Measurements from ENCODE around the gene CHAT.

CHAT gene

DNA sequence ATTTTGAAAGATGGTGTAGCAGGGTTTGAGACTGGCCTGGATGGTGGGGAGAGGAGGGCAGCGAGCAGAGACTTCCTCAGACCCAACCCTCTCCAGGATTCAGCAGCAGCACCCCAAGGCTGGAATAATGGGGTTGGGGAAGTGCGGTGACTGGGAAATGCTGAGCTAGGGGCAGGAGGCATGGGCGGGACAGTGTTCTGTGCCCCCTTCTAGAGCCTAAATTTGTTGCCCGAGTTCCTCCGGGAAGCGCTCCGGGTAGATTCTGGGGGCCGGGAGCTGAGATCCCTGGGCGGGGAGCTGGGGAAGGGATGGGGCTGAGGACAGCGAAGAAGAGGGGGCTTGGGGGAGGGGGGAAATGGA is at the start of gene CHAT:
TSS of gene CHAT (plus strand) at position 156 of the 360 bp plus-strand sequence. CDS start at position 309, 153 bp downstream.
- no peak within 1 kb of the TSS for H3K4me2 ChIP-seq (ENCODE audit: low read length)
- no peaks in the 10 kb centered on the region for H3K79me2 ChIP-seq
- H2AFZ ChIP-seq = peak within 1 kb of the TSS; percentile 28
- H3K4me3 ChIP-seq (ENCODE audit: low read depth, low read length) = no peak within 1 kb of the TSS
- TF ChIP-seq, protein P1, sequence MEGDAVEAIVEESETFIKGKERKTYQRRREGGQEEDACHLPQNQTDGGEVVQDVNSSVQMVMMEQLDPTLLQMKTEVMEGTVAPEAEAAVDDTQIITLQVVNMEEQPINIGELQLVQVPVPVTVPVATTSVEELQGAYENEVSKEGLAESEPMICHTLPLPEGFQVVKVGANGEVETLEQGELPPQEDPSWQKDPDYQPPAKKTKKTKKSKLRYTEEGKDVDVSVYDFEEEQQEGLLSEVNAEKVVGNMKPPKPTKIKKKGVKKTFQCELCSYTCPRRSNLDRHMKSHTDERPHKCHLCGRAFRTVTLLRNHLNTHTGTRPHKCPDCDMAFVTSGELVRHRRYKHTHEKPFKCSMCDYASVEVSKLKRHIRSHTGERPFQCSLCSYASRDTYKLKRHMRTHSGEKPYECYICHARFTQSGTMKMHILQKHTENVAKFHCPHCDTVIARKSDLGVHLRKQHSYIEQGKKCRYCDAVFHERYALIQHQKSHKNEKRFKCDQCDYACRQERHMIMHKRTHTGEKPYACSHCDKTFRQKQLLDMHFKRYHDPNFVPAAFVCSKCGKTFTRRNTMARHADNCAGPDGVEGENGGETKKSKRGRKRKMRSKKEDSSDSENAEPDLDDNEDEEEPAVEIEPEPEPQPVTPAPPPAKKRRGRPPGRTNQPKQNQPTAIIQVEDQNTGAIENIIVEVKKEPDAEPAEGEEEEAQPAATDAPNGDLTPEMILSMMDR (IDR thresholded peaks at IDR 0.05) = no peak
- no peak within 1 kb of the TSS for H3K9ac ChIP-seq
- peaks cover 14% of the 10 kb centered on the region for H3K4me1 ChIP-seq
- peaks cover 10% of the 10 kb centered on the region for H3K27me3 ChIP-seq (ENCODE audit: control insufficient read depth, insufficient read depth, low read length)
- H3K36me3 ChIP-seq (ENCODE audit: control insufficient read depth, insufficient read depth, low read length) = no peaks in the 10 kb centered on the region
- no peak within 1 kb of the TSS for H3K27ac ChIP-seq
- H3K9me3 ChIP-seq (ENCODE audit: control insufficient read depth, low read length) = no peaks in the 10 kb centered on the region

DNA sequence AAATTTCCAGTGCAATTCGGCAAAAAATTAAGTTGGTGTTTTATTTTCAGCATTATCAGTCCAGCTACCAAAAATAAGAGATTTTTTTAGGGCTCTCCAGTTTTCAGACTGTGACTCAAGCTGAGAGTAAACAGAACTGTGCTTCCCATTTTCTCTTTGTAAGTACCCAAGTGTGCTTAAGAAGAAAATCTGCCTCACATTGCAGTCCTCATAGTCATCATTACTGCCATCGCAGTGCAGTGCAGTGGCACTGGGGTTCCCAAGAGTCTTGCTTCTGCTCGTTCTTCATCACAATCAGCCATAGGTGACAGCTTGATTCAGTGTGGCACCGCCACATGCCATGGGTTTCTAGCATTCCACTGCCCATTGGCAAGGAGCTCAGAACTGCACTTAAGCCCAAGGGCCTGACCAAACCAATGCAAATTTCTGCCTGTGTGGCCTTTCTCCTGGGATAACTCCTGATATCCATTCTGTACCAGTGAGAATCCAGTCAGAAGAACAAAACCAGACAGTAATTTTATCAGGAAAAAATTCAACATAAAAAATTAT is 49.3 kb upstream of the CHAT start:
- H3K9me3 ChIP-seq (ENCODE audit: control insufficient read depth, low read length) = no peaks in the 10 kb centered on the region
- H2AFZ ChIP-seq = no peak overlapping the region
- H3K4me3 ChIP-seq (ENCODE audit: low read depth, low read length) = no peak overlapping the region
- no peaks in the 10 kb centered on the region for H3K36me3 ChIP-seq (ENCODE audit: control insufficient read depth, insufficient read depth, low read length)
- H3K27me3 ChIP-seq (ENCODE audit: control insufficient read depth, insufficient read depth, low read length) = no peaks in the 10 kb centered on the region
- no peak overlapping the region for H3K9ac ChIP-seq
- H3K27ac ChIP-seq = no peak overlapping the region
- H3K4me2 ChIP-seq (ENCODE audit: low read length) = no peak overlapping the region
- no peaks in the 10 kb centered on the region for H3K4me1 ChIP-seq
- TF ChIP-seq, protein P1 (IDR thresholded peaks at IDR 0.05) = no peak
- H3K79me2 ChIP-seq = no peaks in the 10 kb centered on the region

DNA sequence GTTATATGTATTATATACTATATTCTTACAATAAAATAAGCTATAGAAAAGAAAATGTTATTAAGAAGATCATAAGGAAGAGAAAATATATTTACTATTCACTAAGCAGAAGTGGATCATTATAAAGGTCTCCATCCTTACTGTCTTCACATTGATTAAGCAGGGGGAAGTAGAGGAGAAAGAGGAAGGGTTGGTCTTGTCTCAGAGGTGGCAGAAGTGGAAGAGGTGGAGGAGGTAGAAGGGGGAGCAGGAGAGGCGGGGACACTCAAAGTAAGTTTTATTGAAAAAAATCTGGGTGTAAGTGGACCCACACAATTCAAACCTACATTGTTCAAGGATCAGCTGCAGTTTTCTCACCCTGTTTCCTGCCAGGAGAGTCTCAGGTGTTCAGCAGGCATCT is 46.0 kb upstream of the CHAT start:
- no peak overlapping the region for H3K9ac ChIP-seq
- no peaks in the 10 kb centered on the region for H3K79me2 ChIP-seq
- no peaks in the 10 kb centered on the region for H3K27me3 ChIP-seq (ENCODE audit: control insufficient read depth, insufficient read depth, low read length)
- no peaks in the 10 kb centered on the region for H3K9me3 ChIP-seq (ENCODE audit: control insufficient read depth, low read length)
- no peaks in the 10 kb centered on the region for H3K36me3 ChIP-seq (ENCODE audit: control insufficient read depth, insufficient read depth, low read length)
- no peak overlapping the region for H3K27ac ChIP-seq
- H2AFZ ChIP-seq = no peak overlapping the region
- no peak overlapping the region for H3K4me2 ChIP-seq (ENCODE audit: low read length)
- no peaks in the 10 kb centered on the region for H3K4me1 ChIP-seq
- no peak overlapping the region for H3K4me3 ChIP-seq (ENCODE audit: low read depth, low read length)
- TF ChIP-seq, protein P1 (IDR thresholded peaks at IDR 0.05) = no peak

DNA sequence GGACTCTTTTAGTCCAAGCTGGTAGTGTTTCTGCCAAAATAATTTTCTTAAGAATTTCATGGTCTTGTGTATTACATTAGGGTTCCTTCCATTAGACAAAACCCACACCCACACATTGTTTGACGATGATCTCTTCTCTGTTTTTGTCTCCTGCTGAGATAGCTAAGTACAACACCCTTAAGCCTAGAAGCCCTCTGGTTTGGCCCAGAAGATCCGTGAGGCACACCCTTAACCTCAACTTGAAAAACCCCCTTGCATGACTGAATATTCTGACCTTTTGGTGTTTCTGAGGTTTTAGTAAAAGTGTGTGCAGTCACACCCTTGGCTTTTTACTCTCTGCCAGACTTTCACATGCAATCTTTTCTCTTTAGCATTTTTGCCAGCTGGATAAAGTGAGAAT is 45.6 kb upstream of the CHAT start:
- Histone ChIP-seq H3K9ac (no peak overlapping the region), H3K27me3 (ENCODE audit: control insufficient read depth, insufficient read depth, low read length) (no peaks in the 10 kb centered on the region), H3K4me2 (ENCODE audit: low read length) (no peak overlapping the region), H3K79me2 (no peaks in the 10 kb centered on the region), H3K4me3 (ENCODE audit: low read depth, low read length) (no peak overlapping the region), H3K9me3 (ENCODE audit: control insufficient read depth, low read length) (no peaks in the 10 kb centered on the region), H3K4me1 (no peaks in the 10 kb centered on the region), H3K27ac (no peak overlapping the region), H3K36me3 (ENCODE audit: control insufficient read depth, insufficient read depth, low read length) (no peaks in the 10 kb centered on the region), H2AFZ (no peak overlapping the region)
- TF ChIP-seq, protein P1 (IDR thresholded peaks at IDR 0.05) = no peak

DNA sequence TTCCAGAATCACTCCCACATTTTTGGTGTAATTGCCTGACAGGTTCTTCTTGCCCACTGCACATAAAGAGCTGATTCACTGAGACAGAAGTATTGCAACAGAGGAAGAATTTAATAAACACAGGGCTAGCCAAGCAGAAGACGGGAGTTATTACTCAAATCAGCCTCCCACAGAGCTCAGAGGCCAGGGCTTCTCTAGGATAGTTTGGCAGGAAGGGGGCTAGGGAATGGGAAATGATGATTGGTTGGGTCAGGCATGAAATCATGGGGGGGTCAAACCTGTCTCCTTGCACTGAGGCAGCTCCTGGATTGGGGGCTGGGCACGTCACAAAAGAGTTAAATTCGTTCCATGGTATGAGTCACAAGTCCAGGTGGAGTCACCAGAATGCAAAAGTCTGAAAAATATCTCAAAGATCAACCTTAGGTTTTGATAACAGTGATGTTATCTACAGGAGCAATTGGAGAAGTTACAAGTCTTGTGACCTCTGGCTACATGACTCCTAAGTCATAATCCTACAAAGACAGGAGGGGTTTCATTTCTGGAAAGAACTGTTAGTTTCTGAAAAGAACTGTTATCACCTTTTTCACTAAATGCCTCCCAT is 44.7 kb upstream of the CHAT start:
- no peak overlapping the region for H3K4me3 ChIP-seq (ENCODE audit: low read depth, low read length)
- H3K79me2 ChIP-seq = no peaks in the 10 kb centered on the region
- no peak overlapping the region for H3K4me2 ChIP-seq (ENCODE audit: low read length)
- H3K27me3 ChIP-seq (ENCODE audit: control insufficient read depth, insufficient read depth, low read length) = no peaks in the 10 kb centered on the region
- no peaks in the 10 kb centered on the region for H3K36me3 ChIP-seq (ENCODE audit: control insufficient read depth, insufficient read depth, low read length)
- H3K4me1 ChIP-seq = no peaks in the 10 kb centered on the region
- no peak overlapping the region for H2AFZ ChIP-seq
- no peak overlapping the region for H3K9ac ChIP-seq
- no peaks in the 10 kb centered on the region for H3K9me3 ChIP-seq (ENCODE audit: control insufficient read depth, low read length)
- no peak overlapping the region for H3K27ac ChIP-seq
- TF ChIP-seq, protein P1 (IDR thresholded peaks at IDR 0.05) = no peak

Measured in parathyroid adenoma (tissue), 2 donors.